ENCODE measurements around the gene ZYG11B.
"Not testable (repeated sequence)": the region's sequence is repeated elsewhere in the genome, so short reads cannot be mapped to it uniquely, and the experiment has no call there.

Gene ZYG11B

DNA sequence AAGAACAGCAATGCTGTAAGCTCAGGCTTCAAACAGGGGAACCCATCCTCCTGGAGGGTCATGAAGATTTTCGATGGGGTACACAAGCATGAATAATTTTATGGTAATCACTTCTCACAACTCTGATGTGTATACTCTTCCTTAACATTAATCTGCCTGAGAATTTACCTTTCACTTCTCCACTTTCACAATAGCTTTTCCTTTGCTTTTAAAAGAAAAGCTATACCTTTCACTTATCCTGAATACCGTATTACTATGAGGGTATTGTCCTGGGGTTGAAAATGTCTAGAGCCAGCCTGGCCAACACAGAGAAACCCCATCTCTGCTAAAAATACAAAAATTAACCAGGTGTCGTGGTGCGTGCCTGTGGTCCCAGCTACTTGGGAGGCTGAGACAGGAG is 12.7 kb upstream of the ZYG11B start:
- H3K4me1 ChIP-seq (ENCODE audit: control insufficient read depth, insufficient read depth, low read length), result peaks cover under 1% of the 10 kb centered on the region
- H3K36me3 ChIP-seq (ENCODE audit: insufficient read depth, low read length), result no peaks in the 10 kb centered on the region
- H3K9ac ChIP-seq (ENCODE audit: low read depth, low read length), result no peak overlapping the region
- H3K4me3 ChIP-seq (ENCODE audit: low read length), result no peak overlapping the region
- no peaks in the 10 kb centered on the region for H3K9me3 ChIP-seq (replicated peaks; ENCODE audit: low read length)
- no peak overlapping the region for H3K4me2 ChIP-seq (ENCODE audit: low read length)
- H3K27me3 ChIP-seq (ENCODE audit: control insufficient read depth, insufficient read depth, low read length), result no peaks in the 10 kb centered on the region

DNA sequence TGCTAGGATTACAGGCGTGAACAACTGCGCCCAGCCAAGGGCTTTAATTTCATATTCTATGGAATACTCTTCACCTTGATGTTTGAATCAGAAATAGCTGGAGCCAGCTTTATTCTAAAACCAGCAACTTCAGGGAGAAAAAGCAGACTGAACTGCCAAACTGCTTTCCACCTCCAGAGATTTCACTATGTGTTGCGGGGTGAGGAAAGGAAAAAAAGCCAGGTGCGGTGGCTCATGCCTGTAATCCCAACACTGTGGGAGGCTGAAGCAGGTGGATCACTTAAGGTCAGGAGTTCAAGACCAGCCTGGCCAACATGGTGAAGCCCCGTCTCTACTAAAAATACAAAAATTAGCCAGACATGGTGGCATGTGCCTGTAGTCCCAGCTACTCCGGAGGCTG is 11.0 kb upstream of the ZYG11B start:
- H3K4me2 ChIP-seq (ENCODE audit: low read length); H3K4me3 ChIP-seq (ENCODE audit: low read length); H3K36me3 ChIP-seq (ENCODE audit: insufficient read depth, low read length); H3K4me1 ChIP-seq (ENCODE audit: control insufficient read depth, insufficient read depth, low read length); H3K9me3 ChIP-seq (replicated peaks; ENCODE audit: low read length); H3K27me3 ChIP-seq (ENCODE audit: control insufficient read depth, insufficient read depth, low read length); H3K9ac ChIP-seq (ENCODE audit: low read depth, low read length): not testable (repeated sequence)

DNA sequence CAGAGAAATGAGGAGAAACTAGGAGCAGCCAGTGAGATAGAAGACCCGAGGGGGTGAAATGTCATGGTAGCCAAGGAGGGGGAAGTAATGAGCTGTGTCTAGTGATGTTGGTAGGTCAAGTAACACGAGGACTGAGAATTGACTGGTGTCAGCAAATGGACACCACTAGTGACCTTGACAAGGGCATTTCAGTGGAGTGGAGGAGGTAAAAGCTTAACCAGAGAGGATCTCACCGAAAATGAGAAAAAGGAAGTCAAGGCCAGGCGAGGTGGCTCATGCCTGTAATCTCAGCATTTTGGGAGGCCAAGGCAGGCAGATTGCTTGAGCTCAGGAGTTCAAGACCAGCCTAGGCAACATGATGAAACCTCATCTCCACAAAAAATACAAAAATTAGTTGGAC is 3.0 kb upstream of the ZYG11B start:
- peaks cover 9% of the 10 kb centered on the region for H3K4me1 ChIP-seq (ENCODE audit: control insufficient read depth, insufficient read depth, low read length)
- no peak overlapping the region for H3K9ac ChIP-seq (ENCODE audit: low read depth, low read length)
- H3K36me3 ChIP-seq (ENCODE audit: insufficient read depth, low read length), result no peaks in the 10 kb centered on the region
- H3K27me3 ChIP-seq (ENCODE audit: control insufficient read depth, insufficient read depth, low read length), result no peaks in the 10 kb centered on the region
- H3K9me3 ChIP-seq (replicated peaks; ENCODE audit: low read length), result no peaks in the 10 kb centered on the region
- H3K4me3 ChIP-seq (ENCODE audit: low read length), result no peak overlapping the region
- H3K4me2 ChIP-seq (ENCODE audit: low read length), result no peak overlapping the region

DNA sequence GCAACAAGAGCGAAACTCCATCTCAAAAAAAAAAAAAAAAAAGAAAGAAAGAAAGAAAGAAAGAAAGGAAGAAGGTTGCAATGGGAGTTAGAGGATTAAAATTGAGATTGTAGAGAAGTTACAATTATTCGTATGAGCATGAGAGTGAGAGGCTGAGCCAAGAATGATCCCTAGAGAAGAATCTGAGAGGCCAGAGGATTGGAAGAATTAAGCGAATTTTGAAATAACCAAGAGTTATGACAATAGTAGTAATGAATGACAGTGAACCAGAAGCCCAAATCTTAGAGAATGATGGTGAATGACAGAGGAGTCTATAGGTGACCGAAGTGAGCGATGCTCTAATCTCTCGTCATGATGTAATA is 369 bp upstream of the ZYG11B start:
- Histone ChIP-seq H3K9me3 (replicated peaks; ENCODE audit: low read length) (no peaks in the 10 kb centered on the region), H3K27me3 (ENCODE audit: control insufficient read depth, insufficient read depth, low read length) (no peaks in the 10 kb centered on the region), H3K4me1 (ENCODE audit: control insufficient read depth, insufficient read depth, low read length) (peaks cover 11% of the 10 kb centered on the region), H3K4me2 (ENCODE audit: low read length) (peak overlapping the region; percentile 83), H3K4me3 (ENCODE audit: low read length) (peak overlapping the region; percentile 94), H3K36me3 (ENCODE audit: insufficient read depth, low read length) (no peaks in the 10 kb centered on the region), H3K9ac (ENCODE audit: low read depth, low read length) (peak overlapping the region; percentile 67)

DNA sequence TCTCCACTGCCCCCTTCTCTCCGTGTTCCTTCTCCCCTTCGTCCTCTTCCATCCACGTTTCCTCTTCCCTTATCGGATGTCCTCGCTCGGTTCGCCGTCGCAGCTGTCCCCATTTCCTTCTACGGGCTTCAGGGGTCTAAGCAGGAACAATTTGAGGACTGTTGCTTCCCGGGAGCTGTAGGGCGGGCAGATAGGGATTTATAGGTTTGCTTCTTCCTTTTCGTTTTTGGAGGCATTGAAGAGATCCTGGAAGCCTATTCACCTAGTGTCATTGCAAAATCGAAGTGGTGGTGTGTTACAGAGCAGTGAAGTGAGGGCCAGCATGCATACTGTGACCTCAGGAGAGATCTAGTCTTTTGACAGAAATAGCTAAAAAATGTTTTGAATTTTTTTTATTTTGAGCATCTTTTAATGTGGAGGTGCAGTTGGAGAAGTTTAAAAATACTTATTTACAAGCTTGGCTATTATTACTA is 897 bp downstream of the ZYG11B start:
- no peaks in the 10 kb centered on the region for H3K27me3 ChIP-seq (ENCODE audit: control insufficient read depth, insufficient read depth, low read length)
- peak overlapping the region; percentile 91 for H3K4me2 ChIP-seq (ENCODE audit: low read length)
- H3K36me3 ChIP-seq (ENCODE audit: insufficient read depth, low read length), result no peaks in the 10 kb centered on the region
- peak overlapping the region; percentile 92 for H3K9ac ChIP-seq (ENCODE audit: low read depth, low read length)
- peak overlapping the region; percentile 94 for H3K4me3 ChIP-seq (ENCODE audit: low read length)
- no peaks in the 10 kb centered on the region for H3K9me3 ChIP-seq (replicated peaks; ENCODE audit: low read length)
- H3K4me1 ChIP-seq (ENCODE audit: control insufficient read depth, insufficient read depth, low read length), result peaks cover 11% of the 10 kb centered on the region

DNA sequence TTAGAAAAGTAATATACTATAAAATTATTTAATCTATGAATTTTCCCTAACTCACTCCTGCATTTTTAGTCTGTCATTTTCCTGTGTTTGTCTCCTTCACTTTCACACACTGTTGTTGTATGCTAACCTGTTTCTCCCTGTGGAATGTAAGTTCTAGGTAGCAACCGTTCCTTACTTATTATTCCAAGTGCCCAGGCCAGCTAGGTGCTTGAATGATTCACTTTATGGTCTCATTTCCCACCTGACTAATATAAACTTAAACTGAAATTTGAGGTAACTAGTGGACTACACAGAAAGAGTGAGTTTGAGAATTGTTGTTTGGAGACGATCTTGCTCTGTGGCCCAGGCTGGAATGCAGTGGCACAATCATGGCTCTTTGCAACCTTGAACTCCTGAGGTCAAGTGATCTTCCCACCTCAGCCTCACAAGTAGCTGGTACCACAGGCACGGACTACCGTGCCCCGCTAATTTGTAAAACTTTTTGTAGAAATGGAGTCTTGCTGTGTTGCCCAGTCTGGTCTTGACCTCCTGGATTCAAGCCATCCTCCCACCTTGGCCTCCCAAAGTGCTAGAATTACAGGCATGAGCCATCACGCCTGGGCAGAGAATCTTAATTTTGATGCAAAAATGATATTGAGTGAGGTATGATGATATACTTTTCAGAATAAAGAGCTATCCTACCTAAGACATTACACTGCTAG is 1.9 kb downstream of the ZYG11B start:
- Histone ChIP-seq H3K4me3 (ENCODE audit: low read length) (peak overlapping the region; percentile 94), H3K9ac (ENCODE audit: low read depth, low read length) (peak overlapping the region; percentile 92), H3K36me3 (ENCODE audit: insufficient read depth, low read length) (no peaks in the 10 kb centered on the region), H3K27me3 (ENCODE audit: control insufficient read depth, insufficient read depth, low read length) (no peaks in the 10 kb centered on the region), H3K9me3 (replicated peaks; ENCODE audit: low read length) (no peaks in the 10 kb centered on the region), H3K4me1 (ENCODE audit: control insufficient read depth, insufficient read depth, low read length) (peaks cover 11% of the 10 kb centered on the region), H3K4me2 (ENCODE audit: low read length) (peak overlapping the region; percentile 91)

DNA sequence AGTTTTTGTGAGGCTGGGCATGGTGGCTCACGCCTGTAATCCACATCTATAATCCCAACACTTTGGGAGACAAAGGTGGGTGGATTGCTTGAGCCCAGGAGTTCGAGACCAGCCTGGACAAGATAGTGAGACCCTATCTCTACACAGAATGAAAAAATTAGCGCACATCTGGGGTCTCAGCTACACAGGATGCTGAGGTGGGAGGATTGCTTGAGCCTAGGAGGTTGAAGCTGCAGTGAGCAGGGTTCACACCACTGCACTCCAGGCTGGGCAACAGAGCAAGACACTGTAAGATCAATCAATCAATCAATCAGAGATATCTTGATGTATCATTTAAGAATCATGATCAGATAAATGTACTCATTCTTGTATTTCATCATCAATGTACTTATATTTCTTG is 7.1 kb downstream of the ZYG11B start:
- H3K27me3 ChIP-seq (ENCODE audit: control insufficient read depth, insufficient read depth, low read length), result no peaks in the 10 kb centered on the region
- no peak overlapping the region for H3K9ac ChIP-seq (ENCODE audit: low read depth, low read length)
- no peaks in the 10 kb centered on the region for H3K36me3 ChIP-seq (ENCODE audit: insufficient read depth, low read length)
- H3K4me1 ChIP-seq (ENCODE audit: control insufficient read depth, insufficient read depth, low read length), result peaks cover 1% of the 10 kb centered on the region
- H3K4me2 ChIP-seq (ENCODE audit: low read length), result no peak overlapping the region
- no peak overlapping the region for H3K4me3 ChIP-seq (ENCODE audit: low read length)
- H3K9me3 ChIP-seq (replicated peaks; ENCODE audit: low read length), result no peaks in the 10 kb centered on the region

DNA sequence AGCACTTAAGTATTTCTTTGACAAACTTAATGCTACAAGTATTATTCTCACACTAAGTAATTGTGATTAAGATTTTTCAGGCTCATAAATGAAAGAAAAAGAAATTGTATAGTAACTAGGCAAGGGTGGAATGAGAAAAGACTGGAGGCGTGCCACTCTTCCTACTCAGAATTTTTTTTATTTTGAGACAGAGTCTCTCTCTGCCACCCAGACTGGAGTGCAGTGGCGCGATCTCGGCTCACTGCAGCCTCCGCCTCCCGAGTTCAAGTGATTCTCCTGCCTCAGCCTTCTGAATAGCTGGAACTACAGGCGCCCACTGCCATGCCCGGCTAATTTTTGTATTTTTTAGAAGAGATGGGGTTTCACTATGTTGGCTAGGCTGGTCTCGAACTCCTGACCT is 9.1 kb downstream of the ZYG11B start:
- H3K4me2 ChIP-seq (ENCODE audit: low read length); H3K9me3 ChIP-seq (replicated peaks; ENCODE audit: low read length); H3K4me1 ChIP-seq (ENCODE audit: control insufficient read depth, insufficient read depth, low read length); H3K4me3 ChIP-seq (ENCODE audit: low read length); H3K36me3 ChIP-seq (ENCODE audit: insufficient read depth, low read length); H3K9ac ChIP-seq (ENCODE audit: low read depth, low read length); H3K27me3 ChIP-seq (ENCODE audit: control insufficient read depth, insufficient read depth, low read length): not testable (repeated sequence)

DNA sequence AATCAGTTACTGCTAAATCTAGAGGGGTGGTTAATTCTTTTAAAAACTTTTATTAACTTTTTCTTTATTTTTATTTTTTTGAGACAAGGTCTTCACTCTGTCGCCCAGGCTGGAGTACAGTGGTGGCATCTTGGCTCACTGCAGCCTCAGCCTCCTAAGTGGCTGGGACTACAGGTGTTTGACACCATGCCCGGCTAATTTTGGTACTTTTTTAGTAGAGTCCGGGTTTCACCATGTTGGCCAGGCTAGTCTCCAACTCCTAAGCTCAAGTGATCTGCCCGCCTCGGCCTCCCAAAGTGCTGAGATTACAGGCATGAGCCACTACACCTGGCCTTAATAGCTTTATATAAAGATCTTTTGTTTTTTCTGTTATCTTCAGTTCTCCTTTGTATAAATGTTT is 11.9 kb downstream of the ZYG11B start:
- no peaks in the 10 kb centered on the region for H3K4me1 ChIP-seq (ENCODE audit: control insufficient read depth, insufficient read depth, low read length)
- H3K4me3 ChIP-seq (ENCODE audit: low read length), result no peak overlapping the region
- no peaks in the 10 kb centered on the region for H3K27me3 ChIP-seq (ENCODE audit: control insufficient read depth, insufficient read depth, low read length)
- no peaks in the 10 kb centered on the region for H3K36me3 ChIP-seq (ENCODE audit: insufficient read depth, low read length)
- no peak overlapping the region for H3K4me2 ChIP-seq (ENCODE audit: low read length)
- H3K9ac ChIP-seq (ENCODE audit: low read depth, low read length), result no peak overlapping the region
- H3K9me3 ChIP-seq (replicated peaks; ENCODE audit: low read length), result no peaks in the 10 kb centered on the region

DNA sequence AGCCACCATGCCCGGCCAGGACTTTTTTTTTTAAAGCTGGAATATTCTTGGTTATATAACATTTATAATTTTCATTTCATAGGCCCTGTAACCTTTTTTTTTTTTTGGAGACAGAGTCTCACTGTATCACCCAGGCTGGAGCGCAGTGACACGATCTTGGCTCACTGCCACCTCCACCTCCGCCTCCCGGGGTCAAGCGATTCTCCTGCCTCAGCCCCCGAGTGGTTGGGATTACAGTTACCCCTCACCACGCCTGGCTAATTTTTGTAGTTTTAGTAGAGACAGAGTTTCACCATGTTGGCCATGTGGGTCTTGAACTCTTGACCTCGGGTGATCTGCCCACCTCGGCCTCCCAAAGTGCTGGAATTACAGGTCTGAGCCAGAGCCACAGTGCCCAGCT is 12.6 kb downstream of the ZYG11B start:
- Histone ChIP-seq H3K4me1 (ENCODE audit: control insufficient read depth, insufficient read depth, low read length) (no peaks in the 10 kb centered on the region), H3K9ac (ENCODE audit: low read depth, low read length) (no peak overlapping the region), H3K27me3 (ENCODE audit: control insufficient read depth, insufficient read depth, low read length) (no peaks in the 10 kb centered on the region), H3K36me3 (ENCODE audit: insufficient read depth, low read length) (no peaks in the 10 kb centered on the region), H3K9me3 (replicated peaks; ENCODE audit: low read length) (no peaks in the 10 kb centered on the region), H3K4me3 (ENCODE audit: low read length) (no peak overlapping the region), H3K4me2 (ENCODE audit: low read length) (no peak overlapping the region)

DNA sequence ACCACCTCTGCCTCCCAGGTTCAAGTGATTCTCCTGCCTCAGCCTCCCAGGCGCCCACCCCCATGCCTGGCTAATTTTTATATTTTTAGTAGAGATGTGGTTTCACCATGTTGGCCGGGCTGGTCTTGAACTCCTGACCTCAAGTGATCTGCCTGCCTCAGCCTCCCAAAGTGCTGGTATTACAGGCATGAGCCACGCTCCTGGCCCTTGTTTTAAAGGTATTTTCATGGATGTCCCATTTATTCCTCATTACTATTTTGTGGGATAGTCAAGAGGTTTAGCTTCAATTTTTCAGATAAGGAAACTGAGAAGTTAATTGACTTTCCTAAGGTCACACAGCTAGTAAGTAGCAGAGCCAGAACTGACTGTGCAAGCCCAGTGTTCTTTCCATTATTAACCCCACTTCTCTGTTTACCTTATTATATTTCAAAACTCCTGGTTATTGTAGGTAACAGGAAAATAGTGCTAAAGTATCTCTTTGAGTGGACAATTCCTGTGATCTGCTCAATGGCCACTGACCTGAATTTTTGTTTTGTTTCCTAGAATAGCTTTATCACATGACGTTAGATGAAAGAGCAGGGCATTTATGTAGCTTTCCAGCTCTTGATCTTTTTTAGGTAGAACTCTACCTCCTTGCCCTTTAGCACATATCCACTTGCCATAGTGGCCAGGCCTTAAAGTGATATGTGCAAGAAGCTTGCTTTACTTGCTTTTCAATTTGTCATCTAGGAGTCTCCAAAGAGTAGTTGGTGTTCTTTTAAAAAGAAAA is 13.6 kb downstream of the ZYG11B start:
- no peak overlapping the region for H3K4me3 ChIP-seq (ENCODE audit: low read length)

DNA sequence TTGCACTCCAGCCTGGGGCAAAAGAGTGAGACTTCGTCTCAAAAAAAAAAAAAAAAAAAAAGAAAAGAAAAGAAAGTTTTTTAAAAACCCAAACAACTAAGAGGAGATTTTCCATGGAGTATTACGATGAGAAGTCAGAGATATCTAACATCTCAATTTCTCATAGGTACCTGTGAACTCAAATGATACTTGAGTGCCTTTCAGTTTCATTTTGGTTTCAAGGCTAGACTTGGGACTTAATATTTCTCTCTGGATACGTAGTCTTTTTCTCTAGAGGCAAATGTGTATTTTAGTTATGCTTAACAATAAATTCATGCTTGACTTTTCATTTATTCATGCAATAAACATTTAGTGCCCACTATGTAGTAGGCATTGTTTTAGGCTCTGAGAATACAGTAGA is 15.0 kb downstream of the ZYG11B start:
- H3K4me1 ChIP-seq (ENCODE audit: control insufficient read depth, insufficient read depth, low read length), result no peaks in the 10 kb centered on the region
- H3K27me3 ChIP-seq (ENCODE audit: control insufficient read depth, insufficient read depth, low read length), result no peaks in the 10 kb centered on the region
- H3K9ac ChIP-seq (ENCODE audit: low read depth, low read length), result no peak overlapping the region
- H3K4me2 ChIP-seq (ENCODE audit: low read length), result no peak overlapping the region
- H3K4me3 ChIP-seq (ENCODE audit: low read length), result no peak overlapping the region
- H3K36me3 ChIP-seq (ENCODE audit: insufficient read depth, low read length), result no peaks in the 10 kb centered on the region
- H3K9me3 ChIP-seq (replicated peaks; ENCODE audit: low read length), result no peaks in the 10 kb centered on the region

More for the DNA sequence above, 13.6 kb downstream of the ZYG11B start:
- no peak overlapping the region for H3K4me2 ChIP-seq (ENCODE audit: low read length)
- H3K9me3 ChIP-seq (replicated peaks; ENCODE audit: low read length), result no peaks in the 10 kb centered on the region
- H3K36me3 ChIP-seq (ENCODE audit: insufficient read depth, low read length), result no peaks in the 10 kb centered on the region
- no peaks in the 10 kb centered on the region for H3K4me1 ChIP-seq (ENCODE audit: control insufficient read depth, insufficient read depth, low read length)
- H3K27me3 ChIP-seq (ENCODE audit: control insufficient read depth, insufficient read depth, low read length), result no peaks in the 10 kb centered on the region
- H3K9ac ChIP-seq (ENCODE audit: low read depth, low read length), result no peak overlapping the region
